ENCODE measurements around the gene ISG20L2. TPM values are rescaled to one million over a fixed set of nuclear protein-coding genes. Genes with fewer than 3 reads are reported as not detected.
A peak's percentile ranks its signal among the peaks of the same experiment; 100 is the strongest.

The ISG20L2 gene
- total RNA-seq, 1 donor from 2014 or later, result 23.7 TPM

DNA sequence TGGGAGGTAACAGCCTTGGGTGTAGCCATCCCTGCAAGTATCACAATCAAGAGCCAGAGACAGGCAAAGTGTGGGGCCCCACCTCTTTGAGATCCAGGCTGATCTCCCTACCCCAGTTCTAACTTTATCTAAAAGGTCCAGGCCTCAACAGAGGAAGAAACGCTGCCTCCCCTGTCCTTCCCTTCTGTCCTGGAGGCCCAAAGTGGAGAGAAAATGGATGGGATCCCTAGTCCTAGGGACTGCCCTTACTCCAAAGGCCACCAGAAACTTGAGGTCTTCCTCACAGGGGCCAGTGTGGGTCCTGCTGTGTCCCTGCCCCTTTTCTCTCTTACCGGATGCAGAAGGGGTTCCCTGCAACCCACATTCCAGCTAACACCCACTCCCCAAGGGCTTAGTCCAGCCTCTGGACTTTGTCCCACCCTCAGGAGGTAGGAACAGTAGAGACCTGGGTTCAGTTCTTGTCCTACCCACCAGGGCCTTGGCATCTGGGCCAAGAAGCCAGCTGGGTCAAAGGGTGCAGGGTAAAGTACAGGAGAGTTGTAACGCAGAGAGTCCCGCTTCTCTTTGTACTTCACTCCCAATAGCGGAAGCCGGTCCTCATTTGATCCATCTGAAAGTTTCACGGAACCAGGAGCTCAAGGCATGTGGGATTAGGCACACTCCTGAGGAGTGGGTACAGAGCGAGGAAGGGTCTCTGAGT, 21.0 kb upstream of the ISG20L2 start:
- H3K4me1 Mint-ChIP-seq (ENCODE audit: low read depth), result peaks cover 65% of the 10 kb centered on the region
- H3K27ac Mint-ChIP-seq (ENCODE audit: unreplicated experiment), result peak overlapping the region; percentile 99
- peak overlapping the region; percentile 79 for H3K4me3 Mint-ChIP-seq (ENCODE audit: unreplicated experiment)
- H3K27me3 Mint-ChIP-seq (ENCODE audit: low read depth), result no peaks in the 10 kb centered on the region
- DNase-seq (ENCODE audit: low spot score), result peak; percentile 28
- TF ChIP-seq, protein P1, sequence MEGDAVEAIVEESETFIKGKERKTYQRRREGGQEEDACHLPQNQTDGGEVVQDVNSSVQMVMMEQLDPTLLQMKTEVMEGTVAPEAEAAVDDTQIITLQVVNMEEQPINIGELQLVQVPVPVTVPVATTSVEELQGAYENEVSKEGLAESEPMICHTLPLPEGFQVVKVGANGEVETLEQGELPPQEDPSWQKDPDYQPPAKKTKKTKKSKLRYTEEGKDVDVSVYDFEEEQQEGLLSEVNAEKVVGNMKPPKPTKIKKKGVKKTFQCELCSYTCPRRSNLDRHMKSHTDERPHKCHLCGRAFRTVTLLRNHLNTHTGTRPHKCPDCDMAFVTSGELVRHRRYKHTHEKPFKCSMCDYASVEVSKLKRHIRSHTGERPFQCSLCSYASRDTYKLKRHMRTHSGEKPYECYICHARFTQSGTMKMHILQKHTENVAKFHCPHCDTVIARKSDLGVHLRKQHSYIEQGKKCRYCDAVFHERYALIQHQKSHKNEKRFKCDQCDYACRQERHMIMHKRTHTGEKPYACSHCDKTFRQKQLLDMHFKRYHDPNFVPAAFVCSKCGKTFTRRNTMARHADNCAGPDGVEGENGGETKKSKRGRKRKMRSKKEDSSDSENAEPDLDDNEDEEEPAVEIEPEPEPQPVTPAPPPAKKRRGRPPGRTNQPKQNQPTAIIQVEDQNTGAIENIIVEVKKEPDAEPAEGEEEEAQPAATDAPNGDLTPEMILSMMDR (IDR thresholded peaks at IDR 0.05), result no peak
- H3K9me3 Mint-ChIP-seq (ENCODE audit: low read depth), result no peaks in the 10 kb centered on the region
- H3K36me3 Mint-ChIP-seq (ENCODE audit: low read depth), result peaks cover 5% of the 10 kb centered on the region

DNA sequence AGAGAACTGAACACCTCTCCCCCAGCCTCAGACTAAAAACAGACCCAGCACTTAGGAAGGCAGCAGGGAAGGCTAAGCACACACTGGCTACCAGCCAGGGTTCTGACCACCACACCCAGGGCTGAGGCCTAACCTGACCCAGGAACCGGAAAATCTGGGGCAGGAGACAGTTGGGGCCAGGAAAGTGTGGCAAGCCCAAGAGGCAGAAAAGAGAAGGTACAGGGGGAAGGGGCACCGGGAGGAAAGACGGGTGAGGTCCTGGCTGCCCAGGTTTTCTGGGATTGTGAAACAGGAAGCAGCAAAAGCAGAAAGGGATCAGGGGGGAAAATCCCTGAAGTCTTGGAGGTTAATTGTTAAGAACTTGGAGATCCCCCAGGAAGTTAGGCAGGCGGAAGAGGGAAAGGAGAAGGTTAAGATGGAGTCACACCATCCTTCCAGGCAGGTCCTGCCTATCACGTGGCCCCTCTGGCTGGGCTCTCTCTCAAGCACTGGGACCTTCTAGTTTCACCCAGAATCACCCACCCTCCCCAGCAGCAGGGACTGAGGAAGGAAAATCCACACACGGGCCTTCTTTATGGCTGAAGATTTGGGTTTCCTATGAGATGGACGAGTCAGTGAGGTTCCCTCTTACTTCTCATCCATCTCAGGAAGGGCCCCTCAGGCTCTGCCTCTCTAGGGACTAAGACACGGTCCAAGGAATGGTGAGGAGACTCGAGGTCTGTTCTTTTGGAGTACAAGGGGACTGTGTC, 20.3 kb upstream of the ISG20L2 start:
- TF ChIP-seq, protein P1 (IDR thresholded peaks at IDR 0.05), result no peak
- H3K27ac Mint-ChIP-seq (ENCODE audit: unreplicated experiment), result peak overlapping the region; percentile 99
- peaks cover 9% of the 10 kb centered on the region for H3K36me3 Mint-ChIP-seq (ENCODE audit: low read depth)
- DNase-seq (ENCODE audit: low spot score), result peak; percentile 50
- H3K27me3 Mint-ChIP-seq (ENCODE audit: low read depth), result no peaks in the 10 kb centered on the region
- H3K4me3 Mint-ChIP-seq (ENCODE audit: unreplicated experiment), result peak overlapping the region; percentile 79
- H3K9me3 Mint-ChIP-seq (ENCODE audit: low read depth), result no peaks in the 10 kb centered on the region
- peaks cover 65% of the 10 kb centered on the region for H3K4me1 Mint-ChIP-seq (ENCODE audit: low read depth)

DNA sequence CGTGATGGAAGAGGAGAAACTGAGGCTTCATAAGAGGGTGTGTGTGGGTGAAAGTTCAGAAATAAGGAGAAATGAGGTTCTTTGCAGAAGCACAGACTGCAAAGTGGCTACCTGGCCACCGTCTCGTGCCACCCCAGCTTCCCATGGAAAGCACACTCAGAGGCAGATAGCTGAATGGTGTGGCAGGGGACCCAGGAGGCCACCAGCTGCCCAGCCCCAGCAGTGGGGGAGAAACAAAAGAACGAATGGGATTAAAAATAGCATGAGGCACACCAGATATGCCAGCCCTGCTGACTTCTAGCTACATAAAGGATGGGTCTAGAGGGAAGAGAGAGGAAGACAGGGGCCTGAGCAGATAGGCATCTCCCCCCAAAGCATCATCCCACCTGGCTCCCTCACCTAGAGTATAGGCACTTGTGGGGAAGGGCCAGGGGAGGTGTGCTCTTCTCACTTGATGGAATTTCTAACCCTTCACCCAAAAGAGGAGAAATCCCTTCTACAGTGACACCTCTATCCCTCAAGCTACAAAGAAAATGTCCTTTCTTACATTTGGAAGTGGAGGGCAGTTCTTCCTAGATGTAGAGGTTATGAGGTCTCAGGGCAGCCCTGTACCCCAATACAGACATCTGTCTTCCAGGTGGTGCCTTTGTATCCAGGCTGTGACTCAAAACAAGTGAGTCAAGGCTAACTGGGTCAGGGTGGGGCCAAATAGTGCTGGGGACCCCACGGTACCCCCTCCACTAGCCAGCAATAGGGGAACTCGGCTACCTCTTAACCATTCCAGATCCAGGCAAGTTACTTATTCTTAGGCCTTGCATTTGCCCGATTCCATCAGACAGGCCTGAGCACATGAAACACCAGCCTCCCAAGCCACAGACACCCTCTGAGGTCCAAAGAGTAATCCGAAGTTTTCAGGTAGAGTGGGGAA, 19.4 kb upstream of the ISG20L2 start:
- Mint-ChIP-seq H3K4me1 (ENCODE audit: low read depth) (peaks cover 64% of the 10 kb centered on the region), H3K9me3 (ENCODE audit: low read depth) (no peaks in the 10 kb centered on the region), H3K27ac (ENCODE audit: unreplicated experiment) (peak overlapping the region; percentile 99), H3K36me3 (ENCODE audit: low read depth) (peaks cover 14% of the 10 kb centered on the region), H3K27me3 (ENCODE audit: low read depth) (no peaks in the 10 kb centered on the region), H3K4me3 (ENCODE audit: unreplicated experiment) (peak overlapping the region; percentile 79)
- DNase-seq (ENCODE audit: low spot score), result peak; percentile 36
- TF ChIP-seq, protein P1 (IDR thresholded peaks at IDR 0.05), result no peak

DNA sequence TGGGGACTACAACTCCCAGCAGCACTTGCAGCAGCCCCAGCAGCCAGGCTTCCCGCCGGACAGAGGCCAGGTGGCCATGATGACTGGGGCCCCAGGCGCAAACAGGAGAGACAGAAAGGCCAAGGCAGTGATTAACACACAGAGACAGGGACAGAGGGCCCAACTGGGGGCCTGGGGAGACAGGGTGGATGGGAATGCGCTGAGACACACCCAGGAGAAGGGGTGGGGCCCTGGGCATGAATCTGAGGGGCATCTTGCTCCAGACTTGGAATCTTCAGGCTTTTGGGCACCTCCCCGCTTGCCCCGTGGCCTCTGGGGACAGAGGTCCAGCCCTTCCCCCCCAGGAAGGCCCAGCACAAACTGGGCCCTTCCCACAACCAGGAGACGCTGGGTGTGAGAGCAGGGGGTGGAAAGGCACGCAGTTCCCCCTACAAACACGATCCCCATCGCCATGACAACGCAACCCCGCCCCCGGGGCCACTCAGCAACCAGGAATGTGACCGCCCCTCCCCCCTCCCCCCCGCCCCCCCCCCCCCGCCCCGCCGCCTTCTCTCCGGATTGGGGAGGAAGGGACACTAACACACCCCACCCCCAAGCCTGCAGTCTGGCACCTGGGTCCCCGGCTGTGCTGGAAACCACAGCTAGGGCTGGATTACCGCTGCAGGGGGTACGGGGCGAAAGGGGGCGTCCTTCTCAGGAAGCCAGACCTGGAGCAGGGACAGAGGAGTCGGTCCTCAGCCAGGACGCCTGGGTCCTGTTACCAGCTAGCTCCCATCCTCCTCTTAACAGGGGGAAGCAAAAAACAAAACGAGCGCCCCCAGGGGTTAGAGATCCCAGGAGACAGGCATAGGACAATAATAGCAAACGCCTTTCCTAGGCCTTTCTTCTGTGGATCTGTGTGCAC, 18.4 kb upstream of the ISG20L2 start:
- Mint-ChIP-seq H3K36me3 (ENCODE audit: low read depth) (peaks cover 16% of the 10 kb centered on the region), H3K4me3 (ENCODE audit: unreplicated experiment) (peak overlapping the region; percentile 79), H3K4me1 (ENCODE audit: low read depth) (peaks cover 57% of the 10 kb centered on the region), H3K27ac (ENCODE audit: unreplicated experiment) (peak overlapping the region; percentile 99), H3K9me3 (ENCODE audit: low read depth) (no peaks in the 10 kb centered on the region), H3K27me3 (ENCODE audit: low read depth) (no peaks in the 10 kb centered on the region)
- peak; percentile 97 for DNase-seq (ENCODE audit: low spot score)
- TF ChIP-seq, protein P1 (IDR thresholded peaks at IDR 0.05), result peak; percentile 53

All from chondrocyte (in vitro differentiated cells).